IMR-90 (cell line): Measurements from ENCODE around the gene SUB1. TPM values are rescaled to one million over a fixed set of nuclear protein-coding genes. Genes with fewer than 3 reads are reported as not detected.

ENCODE experiments used
- ATAC-seq: fragments of 200-7000 bp; cut with Tn5 transposase; 2 replicates; pipeline ENCODE4 v1.9.1; 2020; ENCODE audit warnings: low read depth, mild to moderate bottlenecking, moderate library complexity
- BruUV-seq: library from RNA; stranded (reverse); fragments of 400-500 nt; replicated peaks from 2 replicates; lab custom pipeline; 2021; lab: Mats Ljungman, UMichigan
- CTCF ChIA-PET: fragments of 300-600 bp; formaldehyde crosslinking; extraction: SDS; loops from one replicate; lab custom pipeline; 2021; ENCODE audit warnings: antibody characterized with exemption; lab: Yijun Ruan, JAX
- POLR2A ChIA-PET: fragments of 300-600 bp; sonication (Branson Sonifier 250); formaldehyde crosslinking; loops from one replicate; lab custom pipeline; 2022; ENCODE audit warnings: antibody characterized with exemption; ENCODE audit not compliant: unreplicated experiment; lab: Charles Lee
- DNase-seq: peaks from one replicate; pipeline ENCODE4 v3.0.0; 2013
- H2AFZ ChIP-seq: replicated peaks from 2 replicates; pipeline ENCODE3; 2013; ENCODE audit warnings: low read length, mild to moderate bottlenecking; ENCODE audit not compliant: poor library complexity
- H2AK5ac ChIP-seq: 2 replicates; pipeline ENCODE4 v1.6.1; 2013; ENCODE audit warnings: low read depth, low read length, inconsistent platforms
- H2AK9ac ChIP-seq: replicated peaks from 2 replicates; pipeline ENCODE3; 2013; ENCODE audit warnings: mild to moderate bottlenecking, low read depth, low read length, moderate library complexity; ENCODE audit not compliant: poor library complexity
- H2BK120ac ChIP-seq: 2 replicates; pipeline ENCODE4 v1.6.1; 2013; ENCODE audit warnings: low read depth, low read length, inconsistent platforms
- H2BK15ac ChIP-seq: 3 replicates; pipeline ENCODE4 v1.6.1; 2013; ENCODE audit warnings: low read depth, low read length, inconsistent platforms
- H2BK20ac ChIP-seq: 2 replicates; pipeline ENCODE4 v1.6.1; 2013; ENCODE audit warnings: low read depth, mild to moderate bottlenecking, inconsistent platforms, low read length, moderate library complexity
- H2BK5ac ChIP-seq: 2 replicates; pipeline ENCODE4 v1.6.1; 2013; ENCODE audit warnings: mild to moderate bottlenecking, low read depth, low read length, inconsistent platforms; ENCODE audit not compliant: poor library complexity, severe bottlenecking
- H3K14ac ChIP-seq: replicated peaks from 2 replicates; pipeline ENCODE4 v1.6.1; 2013; ENCODE audit warnings: low read depth, low read length, inconsistent platforms
- H3K18ac ChIP-seq: 2 replicates; pipeline ENCODE4 v1.6.1; 2013; ENCODE audit warnings: low read depth, low read length, control low read depth
- H3K23ac ChIP-seq: 2 replicates; pipeline ENCODE4 v1.6.1; 2013; ENCODE audit warnings: low read depth, low read length, inconsistent platforms
- H3K27ac ChIP-seq: 2 replicates; pipeline ENCODE4 v1.5.1; 2013; ENCODE audit warnings: mild to moderate bottlenecking, control low read depth, low read length; ENCODE audit not compliant: insufficient read depth
- H3K27me3 ChIP-seq: 2 replicates; pipeline ENCODE4 v1.6.1; 2013; ENCODE audit warnings: low read length; ENCODE audit not compliant: control insufficient read depth, insufficient read depth
- H3K36me3 ChIP-seq: 2 replicates; pipeline ENCODE4 v1.6.1; 2013; ENCODE audit warnings: low read length, mixed read lengths; ENCODE audit not compliant: control insufficient read depth, insufficient read depth
- H3K4ac ChIP-seq: 2 replicates; pipeline ENCODE4 v1.6.1; 2013; ENCODE audit warnings: low read depth, low read length, inconsistent platforms
- H3K4me1 ChIP-seq: 2 replicates; pipeline ENCODE4 v1.6.1; 2013; ENCODE audit warnings: low read length, mixed read lengths; ENCODE audit not compliant: control insufficient read depth, insufficient read depth
- H3K4me2 ChIP-seq: 2 replicates; pipeline ENCODE4 v1.6.1; 2013; ENCODE audit warnings: low read depth, mild to moderate bottlenecking, control low read depth, low read length, moderate library complexity
- H3K4me3 ChIP-seq: 2 replicates; pipeline ENCODE4 v1.5.1; 2013; ENCODE audit warnings: low read depth, mild to moderate bottlenecking, control low read depth, low read length, moderate library complexity; ENCODE audit not compliant: insufficient read depth
- H3K56ac ChIP-seq: 2 replicates; pipeline ENCODE4 v1.6.1; 2013; ENCODE audit warnings: low read length, inconsistent platforms; ENCODE audit not compliant: insufficient read depth; ENCODE audit errors: extremely low read depth
- H3K79me1 ChIP-seq, 2 experiments: 2 replicates each; pipeline ENCODE4 v1.6.1; 2013; ENCODE audit warnings: low read length in 2 of 2, inconsistent platforms in 1 of 2, low read depth in 1 of 2
- H3K9ac ChIP-seq: 2 replicates; pipeline ENCODE4 v1.6.1; 2013; ENCODE audit warnings: low read depth, low read length, control low read depth
- H3K9me1 ChIP-seq: 2 replicates; pipeline ENCODE4 v1.6.1; 2013; ENCODE audit warnings: low read length, inconsistent platforms; ENCODE audit not compliant: insufficient read depth
- H3K9me3 ChIP-seq: 2 replicates; pipeline ENCODE4 v1.6.1; 2013; ENCODE audit warnings: low read length; ENCODE audit not compliant: control insufficient read depth, insufficient read depth
- H4K20me1 ChIP-seq: 2 replicates; pipeline ENCODE4 v1.6.1; 2013; ENCODE audit warnings: low read length, inconsistent platforms; ENCODE audit not compliant: insufficient read depth
- H4K5ac ChIP-seq: 2 replicates; pipeline ENCODE4 v1.6.1; 2013; ENCODE audit warnings: mild to moderate bottlenecking, low read depth, low read length, control low read depth
- H4K8ac ChIP-seq, 2 experiments: 2 replicates each; pipeline ENCODE4 v1.6.1; 2013; ENCODE audit warnings: low read depth in 2 of 2, low read length in 2 of 2, control low read depth in 1 of 2, inconsistent platforms in 1 of 2
- H4K91ac ChIP-seq: 2 replicates; pipeline ENCODE4 v1.6.1; 2013; ENCODE audit warnings: low read depth, low read length, inconsistent platforms; ENCODE audit not compliant: insufficient read depth
- BHLHE40 ChIP-seq: fragments of 150-350 bp; IDR thresholded peaks from 2 replicates; pipeline ENCODE4 v1.6.1; 2016; ENCODE audit warnings: mild to moderate bottlenecking, low read depth, low read length
- CTCF ChIP-seq: conservative IDR thresholded peaks from 2 replicates; pipeline ENCODE4 v1.5.1; 2012; ENCODE audit warnings: mild to moderate bottlenecking, low read depth, low read length, improper control_type of control experiment
- ELK1 ChIP-seq: fragments of 150-350 bp; IDR thresholded peaks from 2 replicates; pipeline ENCODE4 v1.6.1; 2016; ENCODE audit warnings: low read depth, mild to moderate bottlenecking, low read length, moderate library complexity, borderline replicate concordance
- MAFK ChIP-seq: IDR thresholded peaks from 2 replicates; pipeline ENCODE4 v1.6.1; 2012; ENCODE audit warnings: low read depth, low read length, improper control_type of control experiment
- MXI1 ChIP-seq: IDR thresholded peaks from 2 replicates; pipeline ENCODE4 v1.6.1; 2012; ENCODE audit warnings: low read depth, mild to moderate bottlenecking, low read length, moderate library complexity, borderline replicate concordance
- NFE2L2 ChIP-seq: fragments of 150-350 bp; IDR thresholded peaks from 2 replicates; pipeline ENCODE4 v1.6.1; 2016; ENCODE audit warnings: low read depth, mild to moderate bottlenecking, low read length
- POLR2A ChIP-seq: IDR thresholded peaks from 2 replicates; pipeline ENCODE4 v1.6.1; 2012; ENCODE audit warnings: mild to moderate bottlenecking, low read depth, low read length
- RCOR1 ChIP-seq: IDR thresholded peaks from 2 replicates; pipeline ENCODE4 v1.6.1; 2012; ENCODE audit warnings: mild to moderate bottlenecking, low read length, improper control_type of control experiment; ENCODE audit not compliant: insufficient replicate concordance
- RFX5 ChIP-seq: IDR thresholded peaks from 2 replicates; pipeline ENCODE4 v1.8.0; 2012; ENCODE audit warnings: low read depth, mild to moderate bottlenecking, low read length, moderate library complexity
- WGBS, 2 experiments: methylation state at CpG; one replicate each; pipeline versions ENCODE4 v1.1.5 to v1.1.7; 2013; ENCODE audit warnings: missing lambda C conversion rate in 2 of 2; ENCODE audit not compliant: insufficient read length in 1 of 2; ENCODE audit errors: extremely low coverage in 2 of 2; 5-methylcytosine and 5-hydroxymethylcytosine counted together
- dilution Hi-C: fragments of 300-500 bp; cut with HindIII; formaldehyde crosslinking; loops from one replicate; pipeline ENCODE4 v1.14.3; 2018; ENCODE audit warnings: low sequenced_read_pairs; ENCODE audit not compliant: unreplicated experiment
- in situ Hi-C: fragments of 300-500 bp; cut with MboI; formaldehyde crosslinking; loops from 3 replicates; pipeline ENCODE4 v1.14.3; 2019; ENCODE audit warnings: low sequenced_read_pairs, inconsistent platforms, mixed read lengths
- intact Hi-C: fragments of 100-400 bp; cut with micrococcal nuclease; formaldehyde crosslinking; loops from 2 replicates; pipeline ENCODE4 v1.10.0; 2022
- polyA plus RNA-seq, 3 experiments: library from polyadenylated mRNA; depleted of rRNA; stranded (reverse); fragments of >200 nt; gene quantifications; 2 replicates each; pipeline ENCODE4 v1.2.3, GENCODE V29; 2012; ENCODE audit warnings: low replicate concordance in 1 of 3
- total RNA-seq: library from RNA; depleted of rRNA; stranded (reverse); fragments of >200 nt; gene quantifications from 2 replicates; pipeline ENCODE4 v1.2.3, GENCODE V29; 2012

Gene SUB1
- total and polyA plus RNA-seq, 2 of the 4 experiments (the other 2 are of a cell fraction): 19.5 to 155 TPM

DNA sequence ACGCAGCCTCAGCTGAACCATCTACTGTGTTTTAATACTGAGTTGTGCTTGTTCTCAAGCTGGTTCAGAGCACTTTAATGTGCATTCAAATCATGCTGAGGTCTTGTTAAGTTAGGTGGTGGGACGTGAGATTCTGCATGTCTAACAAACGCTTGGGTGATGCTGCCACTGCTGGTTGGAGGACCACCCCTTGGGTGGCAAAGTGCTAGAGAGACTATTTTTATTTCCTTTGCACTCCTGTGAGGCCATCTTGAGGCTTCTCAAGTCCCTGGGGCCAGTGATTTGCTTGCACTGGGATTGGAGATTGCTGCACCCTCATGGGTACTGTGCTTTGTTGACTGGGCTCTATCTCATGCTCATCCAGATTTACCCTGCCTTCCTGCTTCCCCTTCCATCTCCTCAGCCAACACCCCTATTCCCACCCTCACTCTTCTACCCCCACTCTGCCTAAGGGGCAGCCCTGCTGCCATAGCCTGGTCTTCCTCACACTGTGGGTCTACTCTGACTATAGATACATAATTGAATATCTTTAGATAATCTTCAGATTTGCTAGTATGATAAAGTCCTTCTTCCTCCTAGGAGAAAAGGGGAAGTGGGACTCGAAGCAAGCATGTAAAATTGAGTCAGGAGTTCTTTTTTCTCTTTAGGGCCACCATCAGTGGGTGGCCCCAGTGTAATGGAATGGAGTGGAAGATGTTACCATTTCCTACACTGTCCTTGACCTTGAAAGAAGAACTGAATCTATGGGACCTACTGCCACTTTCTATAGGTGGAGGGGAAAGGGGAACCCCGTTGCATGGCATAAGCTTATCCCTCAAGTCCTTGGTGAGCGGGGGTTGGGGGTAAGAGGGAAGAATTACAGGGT lies 45.1 kb upstream of the SUB1 start:
- BruUV-seq: no TSS peak
- peaks cover 2% of the 10 kb centered on the region for H3K4me1 ChIP-seq
- in situ Hi-C loops: no loop called here

More for the DNA sequence above, 45.1 kb upstream of the SUB1 start:
- no peak overlapping the region for H3K14ac ChIP-seq
- H3K27ac ChIP-seq: no peak overlapping the region
- H3K36me3 ChIP-seq: no peaks in the 10 kb centered on the region
- no peak overlapping the region for H3K23ac ChIP-seq
- no peak overlapping the region for H2BK5ac ChIP-seq
- no peaks in the 10 kb centered on the region for H3K27me3 ChIP-seq
- no peak overlapping the region for H2BK20ac ChIP-seq
- H4K8ac ChIP-seq: no peak overlapping the region
- intact Hi-C loops (no loop called here), dilution Hi-C loops (no loop called here)
- H4K20me1 ChIP-seq: no peaks in the 10 kb centered on the region
- H3K4me2 ChIP-seq: no peak overlapping the region
- no peak overlapping the region for H2AK9ac ChIP-seq
- ChIA-PET POLR2A (no interaction called here), CTCF (no interaction called here)
- no peak overlapping the region for H3K18ac ChIP-seq
- no peak overlapping the region for H4K91ac ChIP-seq
- no peak overlapping the region for H3K4me3 ChIP-seq
- H2BK15ac ChIP-seq: no peak overlapping the region
- WGBS, 2 experiments: 75% methylated on average over 2 of the region's 6 CpGs; no CpG with 5 or more reads in 1 of the 2 experiments
- no peak overlapping the region for H3K9ac ChIP-seq
- no peak overlapping the region for H3K4ac ChIP-seq
- no peak overlapping the region for H2BK120ac ChIP-seq
- H2AFZ ChIP-seq: no peak overlapping the region
- no peaks in the 10 kb centered on the region for H3K79me1 ChIP-seq
- H3K9me3 ChIP-seq: no peaks in the 10 kb centered on the region
- ATAC-seq: no peak
- TF ChIP-seq POLR2A (no peak), BHLHE40 (no peak), MAFK (no peak), RCOR1 (no peak), RFX5 (no peak), CTCF (no peak), ELK1 (no peak), MXI1 (no peak), NFE2L2 (no peak)
- H3K9me1 ChIP-seq: no peaks in the 10 kb centered on the region
- no peak for DNase-seq
- H2AK5ac ChIP-seq: no peak overlapping the region
- no peak overlapping the region for H3K56ac ChIP-seq
- H4K5ac ChIP-seq: no peak overlapping the region
